GM12878 (cell line): ENCODE measurements around the gene B3GAT1. TPM values are rescaled to one million over a fixed set of nuclear protein-coding genes. Genes with fewer than 3 reads are reported as not detected.

Source experiments
- ATAC-seq: fragments of 200-7000 bp; cut with Tn5 transposase; 3 replicates; pipeline ENCODE4 v1.9.1; 2020; ENCODE audit warnings: mild to moderate bottlenecking, moderate library complexity
- BruUV-seq: library from RNA; stranded (reverse); fragments of 400-500 nt; replicated peaks from 2 replicates; lab custom pipeline; 2021; lab: Mats Ljungman, UMichigan
- CTCF ChIA-PET: fragments of 300-600 bp; sonication (Branson Sonifier 250); formaldehyde crosslinking; extraction: SDS; loops from one replicate; lab custom pipeline; 2021; ENCODE audit warnings: inconsistent platforms; lab: Yijun Ruan, JAX
- POLR2A ChIA-PET: fragments of 350-600 bp; formaldehyde crosslinking; extraction: SDS; loops from one replicate; lab custom pipeline; 2021; ENCODE audit warnings: inconsistent platforms; lab: Charles Lee
- RAD21 ChIA-PET: fragments of 300-600 bp; sonication (Branson Sonifier 250); formaldehyde crosslinking; loops from one replicate; lab custom pipeline; 2023; ENCODE audit warnings: antibody characterized with exemption; ENCODE audit not compliant: unreplicated experiment; lab: Charles Lee
- SMC1A ChIA-PET: fragments of 300-600 bp; sonication (Branson Sonifier 250); formaldehyde crosslinking; loops from one replicate; lab custom pipeline; 2023; ENCODE audit not compliant: unreplicated experiment, uncharacterized antibody; lab: Charles Lee
- DNase-seq: peaks from one replicate; pipeline ENCODE4 v3.0.0-alpha.2; 2011; ENCODE audit warnings: low read depth, low spot score
- FAIRE-seq: peaks from 3 replicates; lab custom pipeline; 2011; peaks lifted over from hg19 to GRCh38; lab: Jason Lieb, UNC
- H2AFZ ChIP-seq: 2 replicates; pipeline ENCODE4 v1.6.0; 2011; ENCODE audit warnings: low read depth, low read length, control low read depth; ENCODE audit not compliant: control insufficient read depth
- H3K27ac ChIP-seq: 2 replicates; pipeline ENCODE4 v1.5.1; 2011; ENCODE audit warnings: control low read depth; ENCODE audit not compliant: control insufficient read depth, insufficient read depth
- H3K27me3 ChIP-seq, 2 experiments: replicated peaks in 1 of 2; 2 replicates each; pipeline versions ENCODE4 v1.6.0 to v1.6.1; 2011; ENCODE audit warnings: low read length in 1 of 2; ENCODE audit not compliant: control insufficient read depth in 2 of 2, insufficient read depth in 2 of 2
- H3K36me3 ChIP-seq, 2 experiments: 2 replicates each; pipeline ENCODE4 v1.5.1; 2011; ENCODE audit warnings: low read length in 1 of 2; ENCODE audit not compliant: control insufficient read depth in 2 of 2, insufficient read depth in 2 of 2
- H3K4me1 ChIP-seq: 2 replicates; pipeline ENCODE4 v1.6.1; 2011; ENCODE audit warnings: mild to moderate bottlenecking, low read length, moderate library complexity, mixed read lengths; ENCODE audit not compliant: control insufficient read depth, insufficient read depth
- H3K4me2 ChIP-seq: 2 replicates; pipeline ENCODE4 v1.6.0; 2011; ENCODE audit warnings: control low read depth; ENCODE audit not compliant: control insufficient read depth, insufficient read depth
- H3K4me3 ChIP-seq: fragments of 200-600 bp; sonication (generic); 2 replicates; pipeline ENCODE4 v1.5.1; 2016
- H3K79me2 ChIP-seq: 2 replicates; pipeline ENCODE4 v1.6.0; 2011; ENCODE audit warnings: low read length; ENCODE audit not compliant: control insufficient read depth, insufficient read depth
- H3K9ac ChIP-seq: 2 replicates; pipeline ENCODE4 v1.8.0; 2011; ENCODE audit warnings: low read length, control low read depth, mixed read lengths; ENCODE audit not compliant: control insufficient read depth, insufficient read depth
- H3K9me3 ChIP-seq: replicated peaks from 3 replicates; pipeline ENCODE4 v1.5.1; 2011; ENCODE audit warnings: mild to moderate bottlenecking, low read length; ENCODE audit not compliant: control insufficient read depth, insufficient read depth
- H4K20me1 ChIP-seq: 2 replicates; pipeline ENCODE4 v1.6.0; 2011; ENCODE audit not compliant: control insufficient read depth, insufficient read depth
- ATF7 ChIP-seq: fragments of 450-650 bp; IDR thresholded peaks from 2 replicates; pipeline ENCODE4 v1.6.1; 2016; ENCODE audit warnings: low read depth, mild to moderate bottlenecking
- CREB1 ChIP-seq: IDR thresholded peaks from 2 replicates; pipeline ENCODE4 v1.6.1; 2012; ENCODE audit warnings: low read depth, mild to moderate bottlenecking, inconsistent platforms
- CREM ChIP-seq: IDR thresholded peaks from 2 replicates; pipeline ENCODE4 v1.6.1; 2014; ENCODE audit warnings: antibody characterized with exemption, low read depth
- DPF2 ChIP-seq: fragments of 450-650 bp; IDR thresholded peaks from 2 replicates; pipeline ENCODE4 v1.6.1; 2017; ENCODE audit warnings: mild to moderate bottlenecking
- IRF4 ChIP-seq: IDR thresholded peaks from 2 replicates; pipeline ENCODE4 v1.6.1; 2011; ENCODE audit warnings: low read depth, low read length
- MYC ChIP-seq: IDR thresholded peaks from 2 replicates; pipeline ENCODE4 v1.6.1; 2011; ENCODE audit warnings: mild to moderate bottlenecking, low read length, moderate library complexity, inconsistent platforms; ENCODE audit not compliant: insufficient read depth, insufficient replicate concordance, insufficient read length, severe bottlenecking
- NFIC ChIP-seq: IDR thresholded peaks from 2 replicates; pipeline ENCODE4 v1.6.1; 2012; ENCODE audit warnings: low read depth, mild to moderate bottlenecking, inconsistent platforms, low read length, moderate library complexity
- POU2F2 ChIP-seq: IDR thresholded peaks from 3 replicates; pipeline ENCODE4 v1.6.1; 2011; ENCODE audit warnings: low read depth, mild to moderate bottlenecking, low read length, borderline replicate concordance
- RAD51 ChIP-seq: fragments of 450-650 bp; IDR thresholded peaks from 2 replicates; pipeline ENCODE4 v1.6.1; 2016; ENCODE audit warnings: moderate library complexity, mild to moderate bottlenecking, inconsistent platforms
- RBBP5 ChIP-seq: fragments of 200-600 bp; sonication (generic); conservative IDR thresholded peaks from 2 replicates; pipeline ENCODE4 v1.6.1; 2016
- TAF1 ChIP-seq: IDR thresholded peaks from 2 replicates; pipeline ENCODE4 v1.6.1; 2011; ENCODE audit warnings: mild to moderate bottlenecking, low read depth, low read length, borderline replicate concordance
- ZNF217 ChIP-seq: fragments of 450-650 bp; IDR thresholded peaks from 2 replicates; pipeline ENCODE4 v1.6.1; 2017; ENCODE audit warnings: antibody characterized with exemption, mild to moderate bottlenecking
- ZSCAN29 ChIP-seq: fragments of 450-650 bp; IDR thresholded peaks from 2 replicates; pipeline ENCODE4 v1.6.1; 2017; ENCODE audit warnings: mild to moderate bottlenecking, moderate library complexity
- WGBS: methylation state at CpG from one replicate; pipeline ENCODE4 v1.1.6; 2016; ENCODE audit warnings: low lambda C conversion rate; ENCODE audit not compliant: insufficient replicate concordance, insufficient coverage; ENCODE audit errors: missing lambda C conversion rate; 5-methylcytosine and 5-hydroxymethylcytosine counted together
- in situ Hi-C: fragments of 300-500 bp; cut with MboI; formaldehyde crosslinking; loops from 9 replicates; pipeline ENCODE4 v1.14.3; 2018; ENCODE audit warnings: mixed read lengths
- intact Hi-C: fragments of 100-400 bp; cut with micrococcal nuclease; formaldehyde crosslinking; loops from one replicate; pipeline ENCODE4 v1.14.2; 2022; ENCODE audit not compliant: unreplicated experiment
- polyA plus RNA-seq, 11 experiments: library from polyadenylated mRNA; depleted of rRNA in 4 of 11; unstranded in 6 of 11; stranded (reverse) in 5 of 11; fragments of >200 nt; fragmentation: Nextera tagmentation in 4 of 11; fragmentation: Illumina TruSeq in 1 of 11; extraction: Ambion mirVana in 4 of 11; extraction: Trizol in 1 of 11; gene quantifications; 1 replicate in 1 of 11; 2 replicates in 10 of 11; pipeline versions ENCODE4 v1.2.1 to v1.2.3, GENCODE V29; 2011 to 2016; ENCODE audit warnings: inconsistent platforms in 2 of 11, missing spikeins in 2 of 11, low read depth in 1 of 11
- total RNA-seq, 4 experiments: library from RNA; depleted of rRNA in 3 of 4; stranded (reverse); fragments of >200 nt in 3 of 4; fragmentation: Illumina TruSeq in 1 of 4; extraction: Trizol in 1 of 4; gene quantifications; 2 replicates each; pipeline versions ENCODE4 v1.2.1 to v1.2.3, GENCODE V29; 2013 to 2021
- TF ChIP-seq, protein P1 (sequence below): fragments of 450-650 bp; IDR thresholded peaks from 2 replicates; pipeline ENCODE4 v1.6.1; 2018; ENCODE audit warnings: borderline replicate concordance, mild to moderate bottlenecking; ENCODE audit not compliant: partially characterized antibody

The B3GAT1 gene
- total and polyA plus RNA-seq, 10 of the 15 experiments (the other 5 are each of a cell fraction or from before 2014, with no cell fraction given): 0.05 TPM; not detected in 9

DNA sequence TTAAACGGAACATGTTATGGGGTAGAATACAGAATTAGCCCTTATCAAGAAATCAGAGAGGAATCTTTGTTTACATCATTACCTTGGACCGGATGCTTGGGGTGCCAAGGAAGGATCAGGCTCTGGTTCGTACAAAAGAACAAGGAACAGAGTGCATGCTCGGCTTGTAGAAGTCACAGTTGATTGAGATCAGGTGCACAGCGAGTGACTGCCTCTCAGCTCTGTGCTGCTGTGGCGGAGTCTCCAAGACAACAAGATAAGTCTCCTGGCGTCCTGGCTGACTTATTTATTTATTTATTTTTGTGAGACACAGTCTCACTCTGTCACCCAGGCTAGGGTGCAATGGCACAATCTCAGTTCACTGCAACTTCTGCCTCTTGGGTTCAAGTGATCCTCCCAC lies 48.5 kb downstream of the B3GAT1 start:
- no TSS peak for BruUV-seq
- Histone ChIP-seq H3K4me1 (no peaks in the 10 kb centered on the region), H3K36me3 (no peaks in the 10 kb centered on the region), H3K9me3 (no peaks in the 10 kb centered on the region), H2AFZ (no peak overlapping the region), H3K9ac (no peak overlapping the region), H3K4me3 (no peak overlapping the region), H4K20me1 (no peaks in the 10 kb centered on the region), H3K79me2 (no peaks in the 10 kb centered on the region), H3K4me2 (no peak overlapping the region), H3K27me3 (no peaks in the 10 kb centered on the region), H3K27ac (no peak overlapping the region)
- ChIA-PET POLR2A (no interaction called here), CTCF (no interaction called here), RAD21 (no interaction called here), SMC1A (no interaction called here)
- in situ Hi-C loops: no loop called here
- ATAC-seq (no peak), DNase-seq (no peak), FAIRE-seq (no peak)
- no peak for TF ChIP-seq TAF1
- TF ChIP-seq ZSCAN29: no peak
- no peak for TF ChIP-seq IRF4
- TF ChIP-seq ATF7: no peak
- no peak for TF ChIP-seq NFIC
- no peak for TF ChIP-seq RBBP5
- no peak for TF ChIP-seq CREM
- intact Hi-C loops: loop anchor here (5.0 kb wide), 1 partner anchor 504 kb away; no protein-coding TSS in a partner anchor
- 33% methylated on average over 7 of the region's 7 CpGs for WGBS

- no TSS peak for BruUV-seq
- Histone ChIP-seq H4K20me1 (no peaks in the 10 kb centered on the region), H3K4me3 (no peak overlapping the region), H3K9me3 (no peaks in the 10 kb centered on the region), H3K27me3 (no peaks in the 10 kb centered on the region; a peak in 1 of 4 replicates), H3K4me1 (no peaks in the 10 kb centered on the region), H3K79me2 (no peaks in the 10 kb centered on the region), H2AFZ (no peak overlapping the region), H3K36me3 (no peaks in the 10 kb centered on the region), H3K9ac (no peak overlapping the region), H3K4me2 (no peak overlapping the region), H3K27ac (no peak overlapping the region)
- no peak for FAIRE-seq
- ATAC-seq: no peak
- CTCF ChIA-PET: no interaction called here
- intact Hi-C loops (loop anchor here (5.0 kb wide), 1 partner anchor 504 kb away; no protein-coding TSS in a partner anchor), in situ Hi-C loops (no loop called here)
- SMC1A ChIA-PET: no interaction called here
- DNase-seq: no peak
- POLR2A ChIA-PET: no interaction called here
- RAD21 ChIA-PET: no interaction called here
- TF ChIP-seq POU2F2: no peak
- TF ChIP-seq ZNF217: no peak
- no peak for TF ChIP-seq CREB1
- no peak for TF ChIP-seq MYC
- TF ChIP-seq, protein P1, sequence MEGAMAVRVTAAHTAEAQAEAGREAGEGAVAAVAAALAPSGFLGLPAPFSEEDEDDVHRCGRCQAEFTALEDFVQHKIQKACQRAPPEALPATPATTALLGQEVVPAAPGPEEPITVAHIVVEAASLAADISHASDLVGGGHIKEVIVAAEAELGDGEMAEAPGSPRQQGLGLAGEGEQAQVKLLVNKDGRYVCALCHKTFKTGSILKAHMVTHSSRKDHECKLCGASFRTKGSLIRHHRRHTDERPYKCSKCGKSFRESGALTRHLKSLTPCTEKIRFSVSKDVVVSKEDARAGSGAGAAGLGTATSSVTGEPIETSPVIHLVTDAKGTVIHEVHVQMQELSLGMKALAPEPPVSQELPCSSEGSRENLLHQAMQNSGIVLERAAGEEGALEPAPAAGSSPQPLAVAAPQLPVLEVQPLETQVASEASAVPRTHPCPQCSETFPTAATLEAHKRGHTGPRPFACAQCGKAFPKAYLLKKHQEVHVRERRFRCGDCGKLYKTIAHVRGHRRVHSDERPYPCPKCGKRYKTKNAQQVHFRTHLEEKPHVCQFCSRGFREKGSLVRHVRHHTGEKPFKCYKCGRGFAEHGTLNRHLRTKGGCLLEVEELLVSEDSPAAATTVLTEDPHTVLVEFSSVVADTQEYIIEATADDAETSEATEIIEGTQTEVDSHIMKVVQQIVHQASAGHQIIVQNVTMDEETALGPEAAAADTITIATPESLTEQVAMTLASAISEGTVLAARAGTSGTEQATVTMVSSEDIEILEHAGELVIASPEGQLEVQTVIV: no peak
- TF ChIP-seq DPF2: no peak
- TF ChIP-seq RAD51: no peak
- TF ChIP-seq, all 136 proteins: peak for 0
- WGBS: 66% methylated on average over 9 of the region's 9 CpGs
Measured at GRCh38 chr11:134363161-134363560, 48.9 kb downstream of the B3GAT1 start.
